Activated CD4-positive, alpha-beta T cell treated with anti-CD3 and anti-CD28 coated beads, Interleukin-2, amount 10 ng/mL, durations not matched to agents 24 days and 14 days (primary cell): ENCODE measurements around the gene CFAP126. TPM values are rescaled to one million over a fixed set of nuclear protein-coding genes. Genes with fewer than 3 reads are reported as not detected.
"Not testable (repeated sequence)": the region's sequence is repeated elsewhere in the genome, so short reads cannot be mapped to it uniquely, and the experiment has no call there.

Experiments
- DNase-seq: peaks from one replicate; pipeline ENCODE4 v3.0.0; 2022
- H3K27ac Mint-ChIP-seq: one replicate; pipeline ENCODE4 v1.8.0; 2022; ENCODE audit warnings: mild to moderate bottlenecking, mixed read lengths
- H3K27me3 Mint-ChIP-seq: one replicate; pipeline ENCODE4 v1.8.0; 2022; ENCODE audit warnings: mixed read lengths
- H3K36me3 Mint-ChIP-seq: one replicate; pipeline ENCODE4 v1.8.0; 2022; ENCODE audit warnings: low read depth, mild to moderate bottlenecking, mixed read lengths
- H3K4me1 Mint-ChIP-seq: one replicate; pipeline ENCODE4 v1.8.0; 2021; ENCODE audit warnings: mixed read lengths
- H3K4me3 Mint-ChIP-seq: one replicate; pipeline ENCODE4 v1.8.0; 2022; ENCODE audit warnings: mild to moderate bottlenecking, moderate library complexity, mixed read lengths
- H3K9me3 Mint-ChIP-seq: one replicate; pipeline ENCODE4 v1.8.0; 2021; ENCODE audit warnings: mixed read lengths
- intact Hi-C: fragments of 100-400 bp; cut with micrococcal nuclease; formaldehyde crosslinking; loops from one replicate; pipeline ENCODE4 v1.15.1; 2023
- total RNA-seq: library from RNA; stranded (reverse); gene quantifications from 2 replicates; pipeline ENCODE4 v1.2.3, GENCODE V29; 2022

Gene CFAP126
- total RNA-seq, result not detected in 2 replicates

GRCh38 chr1:161367684-161368400, at the start of gene CFAP126:
Gene CFAP126, minus strand, starts transcription at chr1:161367876. Its CDS starts 8 bp downstream, at chr1:161367868.
- Mint-ChIP-seq H3K4me3 (no peak within 1 kb of the TSS), H3K36me3 (peaks cover 25% of the 10 kb centered on the region), H3K27me3 (no peaks in the 10 kb centered on the region), H3K4me1 (peaks cover 13% of the 10 kb centered on the region), H3K9me3 (no peaks in the 10 kb centered on the region), H3K27ac (peak within 1 kb of the TSS; percentile 2)
- peak; percentile 77 for DNase-seq
- intact Hi-C loops, result loop anchor here (10.0 kb wide), 1 partner anchor 53 kb away; the partner anchor contains the start of gene SDHC

GRCh38 chr1:161413050-161413449, 45.4 kb upstream of the CFAP126 start:
- H3K27ac Mint-ChIP-seq, DNase-seq, H3K36me3 Mint-ChIP-seq, H3K27me3 Mint-ChIP-seq, intact Hi-C loops, H3K9me3 Mint-ChIP-seq, H3K4me3 Mint-ChIP-seq: not testable (repeated sequence)
- peaks cover 16% of the 10 kb centered on the region for H3K4me1 Mint-ChIP-seq

GRCh38 chr1:161410636-161410970, 42.9 kb upstream of the CFAP126 start:
- DNase-seq, H3K9me3 Mint-ChIP-seq, intact Hi-C loops, H3K27me3 Mint-ChIP-seq, H3K4me3 Mint-ChIP-seq, H3K36me3 Mint-ChIP-seq: not testable (repeated sequence)
- peaks cover 18% of the 10 kb centered on the region for H3K4me1 Mint-ChIP-seq
- peak overlapping the region; percentile 63 for H3K27ac Mint-ChIP-seq

GRCh38 chr1:161409848-161410635, 42.4 kb upstream of the CFAP126 start:
- DNase-seq, result peak; percentile 74
- Mint-ChIP-seq H3K4me1 (peaks cover 18% of the 10 kb centered on the region), H3K27ac (peak overlapping the region; percentile 63), H3K4me3 (peak overlapping the region; percentile 24)
- intact Hi-C loops, result loop anchor here (1.0 kb wide), 1 partner anchor 11 kb away; no protein-coding TSS in a partner anchor
- not testable (repeated sequence) for H3K27me3 Mint-ChIP-seq, H3K9me3 Mint-ChIP-seq, H3K36me3 Mint-ChIP-seq

GRCh38 chr1:161408429-161409052, 40.9 kb upstream of the CFAP126 start:
- H3K27me3 Mint-ChIP-seq, result no peaks in the 10 kb centered on the region

GRCh38 chr1:161407451-161407985, 39.8 kb upstream of the CFAP126 start:
- H3K4me1 Mint-ChIP-seq, result peaks cover 26% of the 10 kb centered on the region
- no peak overlapping the region for H3K4me3 Mint-ChIP-seq
- intact Hi-C loops, result no loop called here
- H3K27me3 Mint-ChIP-seq, result no peaks in the 10 kb centered on the region
- no peak for DNase-seq
- H3K9me3 Mint-ChIP-seq, result no peaks in the 10 kb centered on the region
- H3K27ac Mint-ChIP-seq, result no peak overlapping the region
- H3K36me3 Mint-ChIP-seq, result peaks cover 3% of the 10 kb centered on the region

More at GRCh38 chr1:161408429-161409052, 40.9 kb upstream of the CFAP126 start:
- H3K4me3 Mint-ChIP-seq, result no peak overlapping the region
- intact Hi-C loops, result loop anchor here (1.0 kb wide), 1 partner anchor 9 kb away; no protein-coding TSS in a partner anchor
- H3K9me3 Mint-ChIP-seq, result no peaks in the 10 kb centered on the region
- H3K36me3 Mint-ChIP-seq, result peaks cover 3% of the 10 kb centered on the region
- no peak overlapping the region for H3K27ac Mint-ChIP-seq
- DNase-seq, result no peak
- H3K4me1 Mint-ChIP-seq, result peaks cover 22% of the 10 kb centered on the region

GRCh38 chr1:161406551-161406950, 38.9 kb upstream of the CFAP126 start:
- intact Hi-C loops, result not testable (repeated sequence)

GRCh38 chr1:161404051-161404597, 36.4 kb upstream of the CFAP126 start:
- H3K4me1 Mint-ChIP-seq, result peaks cover 27% of the 10 kb centered on the region
- H3K27me3 Mint-ChIP-seq, result peaks cover 3% of the 10 kb centered on the region
- peaks cover 3% of the 10 kb centered on the region for H3K9me3 Mint-ChIP-seq
- intact Hi-C loops, result no loop called here
- H3K36me3 Mint-ChIP-seq, result peaks cover 17% of the 10 kb centered on the region
- H3K27ac Mint-ChIP-seq, result no peak overlapping the region
- DNase-seq, result no peak
- peak overlapping the region; percentile 17 for H3K4me3 Mint-ChIP-seq

More at GRCh38 chr1:161406551-161406950, 38.9 kb upstream of the CFAP126 start:
- H3K9me3 Mint-ChIP-seq, H3K4me3 Mint-ChIP-seq, H3K27me3 Mint-ChIP-seq, DNase-seq, H3K36me3 Mint-ChIP-seq, H3K27ac Mint-ChIP-seq: not testable (repeated sequence)
- H3K4me1 Mint-ChIP-seq, result peaks cover 27% of the 10 kb centered on the region

- intact Hi-C loops, result no loop called here
- no peak for DNase-seq
- Mint-ChIP-seq H3K36me3 (peaks cover 16% of the 10 kb centered on the region), H3K27ac (no peak overlapping the region), H3K4me3 (no peak overlapping the region), H3K27me3 (peaks cover 3% of the 10 kb centered on the region), H3K9me3 (peaks cover 3% of the 10 kb centered on the region), H3K4me1 (peaks cover 28% of the 10 kb centered on the region)
Observed at GRCh38 chr1:161402446-161402845, 34.8 kb upstream of the CFAP126 start.

- Mint-ChIP-seq H3K36me3 (peaks cover 14% of the 10 kb centered on the region), H3K4me3 (peak overlapping the region; percentile 93), H3K9me3 (peaks cover 3% of the 10 kb centered on the region), H3K4me1 (peaks cover 28% of the 10 kb centered on the region), H3K27ac (peak overlapping the region; percentile 100), H3K27me3 (peaks cover 3% of the 10 kb centered on the region)
- intact Hi-C loops, result loop anchor here (1.0 to 10.0 kb wide), 4 partner anchors 9 to 355 kb away; partner anchors contain the start of gene USF1
- DNase-seq, result peak; percentile 98
Observed at GRCh38 chr1:161399257-161399998, 31.8 kb upstream of the CFAP126 start.

- H3K27me3 Mint-ChIP-seq, result peaks cover 3% of the 10 kb centered on the region
Observed at GRCh38 chr1:161398900-161399256, 31.2 kb upstream of the CFAP126 start.

GRCh38 chr1:161397038-161397437, 29.4 kb upstream of the CFAP126 start:
- not testable (repeated sequence) for H3K9me3 Mint-ChIP-seq, DNase-seq, H3K4me3 Mint-ChIP-seq, H3K27ac Mint-ChIP-seq, H3K27me3 Mint-ChIP-seq
- intact Hi-C loops, result loop anchor here (10.0 kb wide), 1 partner anchor 352 kb away; the partner anchor contains the start of gene USF1
- Mint-ChIP-seq H3K4me1 (peaks cover 30% of the 10 kb centered on the region), H3K36me3 (peaks cover 13% of the 10 kb centered on the region)

More at GRCh38 chr1:161398900-161399256, 31.2 kb upstream of the CFAP126 start:
- Mint-ChIP-seq H3K4me3 (peak overlapping the region; percentile 93), H3K27ac (peak overlapping the region; percentile 100), H3K36me3 (peaks cover 14% of the 10 kb centered on the region), H3K4me1 (peaks cover 27% of the 10 kb centered on the region), H3K9me3 (peaks cover 3% of the 10 kb centered on the region)
- intact Hi-C loops, result loop anchor here (1.0 to 10.0 kb wide), 4 partner anchors 9 to 354 kb away; partner anchors contain the start of gene USF1
- DNase-seq, result no peak
